Astrocyte of the cerebellum (primary cell): ENCODE measurements around the gene RHOA.

Experiments used
- DNase-seq: peaks from one replicate; pipeline ENCODE4 v3.0.0-alpha.2; 2011; ENCODE audit warnings: low read depth
- H3K4me3 ChIP-seq: 2 replicates; pipeline ENCODE4 v1.5.1; 2011; ENCODE audit warnings: mild to moderate bottlenecking, low read depth, low read length, moderate library complexity
- CTCF ChIP-seq: IDR thresholded peaks from 2 replicates; pipeline ENCODE4 v1.5.1; 2012; ENCODE audit warnings: low read length, low read depth, moderate library complexity, mild to moderate bottlenecking; ENCODE audit errors: missing control alignments
- in situ Hi-C: cut with HindIII; loops from 2 replicates; pipeline ENCODE4 v1.10.0; 2017; ENCODE audit warnings: low sequenced_read_pairs

Gene RHOA

GRCh38 chr3:49377483-49377882 is 34.3 kb downstream of the RHOA start:
- no peak overlapping the region for H3K4me3 ChIP-seq
- in situ Hi-C loops: no loop called here
- DNase-seq: no peak
- TF ChIP-seq CTCF: no peak

GRCh38 chr3:49371946-49372345 is 39.8 kb downstream of the RHOA start:
- no peak for DNase-seq
- H3K4me3 ChIP-seq: no peak overlapping the region
- in situ Hi-C loops: no loop called here
- TF ChIP-seq CTCF: no peak

- no peak for TF ChIP-seq CTCF
- in situ Hi-C loops: no loop called here
- DNase-seq: no peak
Measured at GRCh38 chr3:49370585-49371290, 41.0 kb downstream of the RHOA start.

GRCh38 chr3:49362561-49362960 is 49.2 kb downstream of the RHOA start:
- no peak for DNase-seq
- H3K4me3 ChIP-seq: no peak overlapping the region
- no peak for TF ChIP-seq CTCF
- in situ Hi-C loops: no loop called here

More at GRCh38 chr3:49370585-49371290, 41.0 kb downstream of the RHOA start:
- no peak overlapping the region for H3K4me3 ChIP-seq

- TF ChIP-seq CTCF: no peak
- DNase-seq: no peak
- H3K4me3 ChIP-seq: no peak overlapping the region
- in situ Hi-C loops: no loop called here
Measured at GRCh38 chr3:49359623-49360022, 52.2 kb downstream of the RHOA start.

GRCh38 chr3:49358884-49359225 is 52.9 kb downstream of the RHOA start:
- in situ Hi-C loops: no loop called here
- H3K4me3 ChIP-seq: peak overlapping the region; percentile 61
- DNase-seq: no peak
- TF ChIP-seq CTCF: no peak
